GM21619 (cell line): ENCODE results near the gene CKAP5.

Experiments
- ATAC-seq: cut with Tn5 transposase; IDR thresholded peaks from one replicate; pipeline ENCODE4 v1.9.1; 2021; ENCODE audit not compliant: unreplicated experiment

CKAP5 gene

DNA sequence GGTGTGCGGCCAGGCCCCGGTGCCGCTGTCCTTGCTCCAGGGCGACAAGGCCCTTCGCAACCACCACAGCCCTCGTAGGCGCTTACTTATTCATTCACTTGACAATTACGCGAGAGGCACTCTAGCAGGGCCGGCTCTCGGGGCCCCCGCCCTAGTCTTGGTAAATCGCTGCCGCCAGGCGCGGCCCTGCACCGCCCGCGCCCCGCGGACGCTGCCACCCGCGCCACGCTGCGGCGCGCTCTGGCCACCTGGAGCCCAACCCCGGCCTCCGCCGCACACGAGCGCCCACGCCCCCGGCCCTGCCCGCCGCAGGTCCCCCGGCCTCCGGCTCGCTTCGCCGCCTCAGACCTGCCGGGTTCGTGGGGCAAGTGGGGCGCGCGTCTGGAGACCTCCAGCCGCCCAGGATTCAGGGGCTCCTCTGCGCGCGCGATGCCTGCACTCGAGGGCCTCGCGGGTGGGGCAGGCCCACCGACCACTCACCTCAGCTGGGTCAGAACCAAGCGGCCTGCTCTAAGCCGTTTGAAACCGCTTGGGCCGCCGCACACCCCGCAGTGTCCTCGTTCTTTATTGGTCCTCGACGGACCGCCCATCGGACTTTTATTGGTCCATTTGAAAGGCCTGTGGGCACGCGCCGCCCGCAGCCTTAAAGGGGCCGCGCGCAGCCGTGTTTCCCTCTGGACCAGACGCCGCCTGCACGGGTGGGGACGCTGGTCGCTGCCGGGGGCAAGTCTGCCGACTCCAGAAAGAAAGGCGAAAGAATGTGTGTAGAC lies at the start of gene CKAP5:
Gene CKAP5 (minus strand): TSS at position 541 of the 770 bp plus-strand sequence. CDS start 25,049 bp downstream, outside the sequence.
- ATAC-seq: peak; percentile 95

DNA sequence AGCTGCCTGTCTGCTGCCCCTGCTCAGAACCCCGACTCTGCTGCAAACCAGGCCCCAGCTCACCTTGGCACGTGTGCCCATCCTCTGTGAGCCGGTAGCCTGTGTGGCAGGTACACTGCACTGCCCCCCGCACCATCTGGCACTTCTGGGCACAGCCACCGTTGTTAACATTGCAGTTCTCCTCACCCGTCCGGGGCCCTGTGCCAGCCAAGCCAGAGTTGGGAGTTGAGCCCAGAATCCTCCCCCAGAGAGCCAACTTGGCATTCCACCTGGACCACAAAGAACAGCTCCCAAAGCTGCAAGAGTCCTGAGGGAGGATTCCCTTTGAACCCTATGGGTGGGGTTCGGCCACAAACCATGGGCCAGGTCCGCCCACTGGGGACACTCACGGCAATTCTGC lies 49.7 kb upstream of the CKAP5 start:
- no peak for ATAC-seq

DNA sequence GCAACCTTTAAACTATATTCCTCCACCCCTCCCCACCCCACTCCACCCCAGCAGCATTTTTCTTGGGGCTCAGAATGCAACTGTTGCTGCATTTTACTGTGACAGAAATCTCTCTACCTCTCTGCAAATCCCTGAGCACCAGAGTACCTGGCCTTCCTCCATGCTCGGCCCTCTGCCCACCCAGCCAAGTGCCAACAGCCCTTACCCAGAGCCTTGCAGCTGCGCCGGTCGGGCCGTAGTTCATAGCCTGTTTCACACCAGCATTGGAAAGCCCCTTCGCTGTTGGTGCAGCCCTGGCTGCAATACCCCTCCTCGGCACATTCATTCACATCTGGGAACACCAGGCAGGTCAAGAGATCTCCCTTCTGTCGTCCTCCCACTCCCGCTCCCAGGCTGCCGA lies 48.9 kb upstream of the CKAP5 start:
- ATAC-seq: no peak

DNA sequence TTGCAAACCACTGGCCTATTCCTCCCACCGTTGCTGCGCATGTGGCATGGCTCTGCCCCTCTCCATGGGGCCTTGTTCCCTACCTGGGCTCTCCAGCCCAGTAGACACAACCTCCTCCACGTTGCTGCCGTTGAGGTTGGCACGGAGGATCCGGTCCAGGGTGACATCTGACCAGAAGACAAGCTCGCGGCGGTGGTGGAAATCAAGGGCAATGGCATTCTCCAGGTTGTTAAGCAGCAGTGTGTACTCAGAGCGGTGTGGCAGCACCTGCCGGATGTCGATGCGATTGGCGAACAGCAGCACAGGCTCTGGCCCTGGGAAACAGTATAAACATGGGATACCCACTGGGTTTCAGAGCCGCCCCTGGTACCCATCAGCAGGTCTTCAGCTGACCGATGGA lies 48.4 kb upstream of the CKAP5 start:
- ATAC-seq: no peak

DNA sequence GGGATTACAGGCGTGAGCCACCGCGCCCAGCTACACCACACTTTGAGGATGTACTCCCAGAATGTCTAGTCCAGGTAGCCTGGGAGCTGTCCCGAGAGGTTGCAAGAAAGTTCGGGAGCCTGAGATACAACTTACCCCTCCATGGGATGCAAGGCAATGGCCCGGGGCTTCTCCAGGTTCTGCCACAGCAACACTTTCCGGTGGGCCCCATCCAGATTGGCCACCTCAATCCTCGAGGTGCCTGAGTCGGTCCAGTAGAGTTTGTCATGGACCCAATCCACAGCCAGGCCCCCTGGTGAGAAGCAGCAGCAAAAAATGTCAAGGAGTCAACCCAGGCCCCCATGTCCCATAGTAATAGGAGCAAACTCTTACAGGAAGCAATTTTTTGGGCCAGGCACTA lies 46.8 kb upstream of the CKAP5 start:
- no peak for ATAC-seq

DNA sequence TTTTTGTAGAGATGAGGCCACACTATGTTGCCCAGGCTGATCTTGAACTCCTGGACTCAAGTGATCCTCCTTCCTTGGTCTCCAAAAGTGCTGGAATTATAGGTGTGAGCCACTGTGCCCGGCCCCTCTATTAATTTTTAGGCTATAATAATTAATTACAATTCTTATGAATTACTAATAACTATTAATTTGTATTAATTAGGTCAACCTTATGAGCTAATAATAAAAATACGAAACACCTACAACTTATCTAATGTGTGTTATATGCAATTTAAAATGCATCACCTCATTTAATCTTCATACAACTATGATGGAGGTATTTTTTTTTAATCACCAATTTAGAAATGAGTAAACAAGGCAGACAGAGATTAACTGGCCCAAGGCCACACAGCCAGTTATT lies 46.0 kb upstream of the CKAP5 start:
- ATAC-seq: no peak

DNA sequence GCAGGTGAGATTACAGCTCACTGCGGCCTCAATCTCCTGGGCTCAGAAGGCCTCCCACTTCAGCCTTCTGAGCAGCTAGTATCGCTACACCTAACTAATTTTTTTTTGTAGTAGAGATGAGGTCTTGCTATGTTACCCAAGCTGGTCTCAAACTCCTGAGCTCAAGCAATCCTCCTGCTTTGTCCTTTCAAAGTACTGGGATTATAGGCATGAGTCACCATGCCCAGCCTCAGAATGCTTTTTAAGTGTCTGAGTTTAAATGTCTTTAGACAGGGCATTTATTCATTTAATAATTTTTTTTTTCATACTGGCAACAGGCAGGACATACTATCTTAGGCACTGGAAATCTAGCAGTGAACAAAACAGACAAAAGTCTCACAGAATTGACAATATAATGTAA lies 44.6 kb upstream of the CKAP5 start:
- ATAC-seq: no peak

DNA sequence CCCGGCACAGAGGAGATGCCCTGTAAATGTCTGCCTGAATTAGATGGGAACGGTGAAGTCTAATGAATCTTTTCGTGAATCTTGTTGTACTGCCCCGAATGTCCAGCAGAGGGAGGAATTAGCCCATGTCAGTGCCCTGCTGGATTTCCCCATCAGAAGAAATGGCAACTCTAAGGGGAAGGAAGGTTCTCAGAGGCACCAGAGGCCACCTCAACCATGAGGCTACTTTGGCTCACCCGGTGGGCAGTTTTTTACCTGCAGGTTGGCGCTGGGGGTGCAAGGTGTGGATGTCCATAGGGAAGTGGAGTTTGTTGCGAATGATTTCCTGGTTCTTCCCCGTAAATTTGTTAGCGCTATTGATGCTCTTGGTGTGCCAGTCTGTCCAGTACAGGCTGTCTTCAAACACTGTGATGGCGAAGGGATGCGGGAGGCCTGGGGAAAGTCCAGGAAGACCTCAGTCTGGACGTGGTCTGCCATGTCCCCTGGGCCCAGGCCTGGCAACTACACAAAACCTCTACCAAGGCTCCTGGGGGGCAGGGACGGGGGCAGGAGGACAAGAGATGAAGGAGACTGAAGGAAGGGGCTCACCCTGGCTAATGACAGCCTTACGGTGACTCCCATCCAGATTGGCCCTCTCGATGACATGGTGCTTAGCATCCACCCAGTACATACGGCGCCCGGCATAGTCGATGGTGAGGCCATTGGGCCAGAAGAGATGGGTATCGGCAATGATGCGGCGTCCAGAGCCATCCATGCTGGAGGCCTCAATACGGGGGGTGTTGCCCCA lies 43.8 kb upstream of the CKAP5 start:
- ATAC-seq: no peak

DNA sequence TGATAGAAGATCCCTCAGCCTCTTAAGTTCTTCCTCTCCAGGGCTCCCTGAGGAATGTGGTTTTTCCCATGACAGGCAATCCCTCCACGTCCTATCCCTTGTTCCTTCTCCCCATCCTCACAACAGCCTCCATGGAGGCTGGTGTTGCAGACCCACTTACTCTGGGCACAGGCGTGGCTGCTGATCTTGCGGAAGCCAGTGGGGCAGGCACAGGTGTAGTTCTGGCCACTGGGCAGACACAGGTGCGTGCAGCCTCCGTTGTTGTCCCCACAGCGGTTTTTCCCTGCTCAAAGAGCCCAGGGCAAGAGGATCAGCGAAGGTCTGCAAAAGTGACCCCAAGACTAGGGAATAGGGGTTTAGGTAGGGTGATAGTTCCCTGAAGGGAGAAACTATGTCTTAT lies 43.2 kb upstream of the CKAP5 start:
- no peak for ATAC-seq

DNA sequence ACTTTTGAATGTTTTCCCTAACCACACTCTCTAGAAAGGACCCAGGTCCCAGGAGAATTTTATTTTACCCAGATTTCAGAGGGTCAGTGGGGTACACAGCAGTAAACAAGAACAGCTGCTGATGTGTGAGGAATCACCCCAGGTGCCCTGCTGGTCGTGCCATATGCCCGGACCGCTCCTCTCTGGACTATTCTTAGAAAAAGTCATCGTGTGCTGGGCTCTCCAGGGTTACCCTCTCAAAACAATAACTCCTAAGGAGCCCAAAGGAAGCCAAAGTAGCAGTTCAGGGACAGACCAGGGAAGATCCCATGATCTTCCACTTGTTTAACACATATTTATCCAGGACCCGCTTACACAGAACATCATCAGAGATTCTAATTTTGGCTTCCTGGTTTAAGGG lies 42.6 kb upstream of the CKAP5 start:
- no peak for ATAC-seq

DNA sequence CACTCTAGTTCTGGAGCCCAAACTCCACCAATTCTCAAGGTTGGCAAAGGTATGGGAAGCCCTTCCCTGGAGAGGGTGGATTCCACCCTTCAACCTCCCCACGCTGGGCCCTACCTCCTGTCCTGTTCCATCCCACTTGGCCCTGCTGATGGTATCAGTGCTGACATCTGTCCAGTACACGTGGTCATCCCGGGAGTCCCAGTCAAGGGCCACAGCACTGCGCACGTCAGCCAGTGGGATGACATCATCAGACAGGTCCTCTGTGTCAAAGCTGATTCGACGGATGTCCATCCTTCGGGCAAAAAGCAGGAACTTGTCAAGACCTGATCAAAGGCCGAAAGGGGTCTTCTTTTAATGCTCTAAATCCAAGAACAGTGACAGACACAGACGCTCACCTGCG lies 40.1 kb upstream of the CKAP5 start:
- no peak for ATAC-seq

DNA sequence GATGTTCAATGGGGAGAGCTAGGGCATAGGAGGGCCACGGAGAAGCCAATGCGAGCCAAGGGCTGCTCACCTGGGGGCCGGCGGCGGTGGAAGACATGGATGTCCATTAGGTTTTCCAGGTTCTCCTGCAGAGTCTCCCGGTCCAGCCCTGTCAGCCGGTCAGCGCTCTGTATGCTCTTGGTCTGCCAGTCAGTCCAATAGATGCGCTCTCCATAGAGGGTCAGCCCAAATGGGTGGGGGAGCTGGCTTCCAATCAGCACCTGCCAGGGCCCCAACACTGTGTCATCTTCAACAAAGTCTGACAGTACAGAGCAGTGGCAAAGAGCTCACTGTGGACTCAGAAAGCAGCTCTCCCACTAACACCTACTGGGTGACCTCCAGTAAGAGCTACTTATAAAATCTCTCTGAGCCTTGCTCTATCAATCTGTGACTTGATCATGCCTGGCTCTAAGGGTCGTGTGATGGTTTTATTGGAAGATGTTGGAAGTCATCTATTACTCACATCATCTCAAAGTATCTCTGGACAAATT lies 33.0 kb upstream of the CKAP5 start:
- no peak for ATAC-seq

DNA sequence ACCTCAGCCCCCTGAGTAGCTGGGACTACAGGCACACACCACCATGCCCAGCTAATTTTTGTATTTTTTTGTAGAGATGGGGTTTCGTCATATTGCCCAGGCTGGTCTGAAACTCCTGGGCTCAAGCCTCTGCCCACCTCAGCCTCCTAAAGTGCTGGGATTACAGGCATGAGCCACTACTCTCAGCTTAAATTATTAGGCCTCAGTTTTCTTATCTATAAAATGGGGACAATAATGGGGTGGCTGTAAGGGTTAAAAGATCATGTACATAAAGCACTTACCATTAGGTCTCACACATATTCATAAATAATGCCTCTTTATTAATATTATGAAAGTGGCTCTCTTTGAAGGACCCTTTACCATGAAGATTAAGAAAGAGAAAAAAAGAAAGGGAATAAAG lies 31.5 kb upstream of the CKAP5 start:
- ATAC-seq: no peak

DNA sequence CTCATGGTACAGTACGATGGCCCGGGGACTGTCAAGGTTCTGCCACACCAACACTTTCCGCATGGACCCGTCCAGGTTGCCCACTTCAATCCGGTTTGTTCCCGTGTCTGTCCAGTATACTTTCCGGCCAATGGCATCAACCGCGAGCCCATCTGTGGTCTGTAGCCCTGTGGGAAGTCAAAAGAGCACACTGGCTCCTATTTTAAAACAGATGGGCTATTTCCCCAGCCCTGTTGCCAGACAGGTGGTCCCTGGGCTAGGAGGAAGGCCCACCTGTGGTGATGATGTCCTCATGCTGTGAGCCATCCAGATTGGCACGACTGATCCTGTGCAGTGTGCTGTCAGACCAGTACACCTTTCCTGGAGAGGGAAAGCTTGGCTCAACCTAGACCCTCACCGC lies 30.4 kb upstream of the CKAP5 start:
- ATAC-seq: no peak

DNA sequence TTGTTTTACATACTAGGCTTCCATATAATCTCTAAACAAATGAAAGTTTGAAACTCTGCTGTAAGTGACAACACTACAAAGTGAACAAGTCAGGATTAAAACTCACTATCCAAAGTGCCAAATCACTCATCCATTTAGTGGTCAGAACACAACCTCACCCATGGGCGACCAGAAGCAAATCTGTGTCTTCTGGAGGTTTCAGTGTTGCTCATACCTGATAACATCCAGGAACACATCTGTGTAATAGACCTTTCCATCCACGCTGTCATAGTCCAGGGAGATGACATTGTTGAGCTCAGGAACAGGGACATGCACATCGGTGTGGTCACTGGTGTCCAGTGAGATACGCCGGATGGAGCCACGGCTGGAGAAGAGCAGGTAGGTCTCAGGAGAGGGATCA lies 28.5 kb upstream of the CKAP5 start:
- ATAC-seq: no peak

DNA sequence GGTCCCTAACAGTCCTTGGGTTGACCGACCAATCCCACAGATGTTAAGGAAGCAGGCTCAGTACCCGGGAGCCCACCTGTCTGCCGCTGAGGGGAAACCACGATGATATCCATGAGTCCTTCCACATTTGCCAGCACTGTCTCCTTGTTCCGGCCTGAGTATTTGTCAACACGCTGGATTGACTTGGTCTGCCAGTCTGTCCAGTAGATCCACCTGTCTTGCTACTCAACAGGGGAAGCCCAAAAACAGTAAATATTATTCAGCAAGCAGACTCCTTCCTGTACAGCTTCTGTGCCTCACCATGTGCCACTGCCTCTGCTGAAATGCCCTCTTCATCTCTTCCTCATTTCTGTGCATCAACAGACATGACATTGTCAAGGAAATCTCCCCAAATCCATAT lies 22.8 kb upstream of the CKAP5 start:
- ATAC-seq: no peak

DNA sequence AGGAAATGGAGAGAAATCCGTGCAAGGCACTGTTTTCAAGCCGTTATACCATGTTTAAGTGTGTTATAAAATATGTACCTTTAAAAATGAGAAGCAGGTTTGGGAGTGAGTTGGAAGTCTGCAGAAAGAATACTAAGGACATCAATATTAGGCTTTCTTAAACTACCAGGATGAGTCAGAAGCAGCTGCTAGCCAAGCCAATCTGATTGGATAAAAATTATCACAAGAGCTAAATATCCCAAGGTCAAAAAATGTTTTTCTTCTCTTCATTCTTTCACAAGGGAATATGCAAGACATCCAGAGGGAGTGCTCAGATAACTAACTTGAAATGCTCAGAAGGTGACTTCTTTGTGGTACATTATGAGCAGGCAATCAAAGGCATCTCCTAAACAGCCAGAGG lies 19.3 kb upstream of the CKAP5 start:
- no peak for ATAC-seq

DNA sequence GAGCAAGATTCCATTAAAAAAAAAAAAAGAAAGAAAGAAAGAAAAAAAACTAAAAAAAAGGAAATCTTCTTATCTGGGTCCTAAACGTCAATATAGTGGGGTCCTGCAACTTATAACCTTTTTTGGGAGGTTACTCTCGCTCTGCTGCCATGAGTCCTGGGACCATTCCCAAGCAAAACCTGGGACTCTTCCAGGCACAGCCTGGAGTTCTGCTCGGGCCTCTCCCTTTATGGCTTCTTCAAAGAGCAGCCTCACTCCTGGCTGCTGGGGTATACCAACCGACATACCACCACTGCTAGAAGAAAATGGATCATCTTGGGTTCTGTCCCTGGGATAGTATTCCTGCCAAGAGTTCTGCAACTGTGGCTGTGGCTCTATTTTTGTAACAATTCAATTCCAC lies 14.1 kb upstream of the CKAP5 start:
- no peak for ATAC-seq

DNA sequence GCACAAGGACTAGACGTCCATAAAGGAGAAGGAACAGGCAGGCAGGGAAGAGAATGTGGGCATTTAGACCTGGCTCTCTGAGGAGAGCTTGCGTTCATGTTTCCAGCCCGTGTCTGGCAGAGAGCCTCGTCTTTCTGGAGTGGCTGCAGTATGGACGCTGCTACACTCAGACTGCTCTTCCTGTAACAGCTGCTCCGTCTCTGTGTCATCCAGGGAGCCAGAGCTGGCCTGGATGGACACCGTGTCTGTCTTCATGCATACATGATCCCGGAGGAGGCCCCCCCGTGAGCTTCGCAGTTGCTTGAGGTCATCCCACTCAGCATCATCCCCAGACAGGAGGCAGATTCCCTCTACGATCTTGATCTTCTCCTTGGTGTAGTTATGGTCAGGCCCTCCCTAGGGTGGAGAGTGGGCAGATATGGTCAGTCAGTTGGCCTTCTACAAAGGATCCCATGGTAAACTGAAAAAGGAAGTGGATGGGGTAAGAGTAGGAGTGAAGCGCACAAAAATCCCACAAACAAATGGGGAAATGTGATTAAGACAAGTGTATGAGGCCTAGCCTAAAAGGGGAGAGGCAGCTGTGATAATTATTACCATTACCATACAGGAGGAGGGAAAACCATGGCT lies 13.0 kb upstream of the CKAP5 start:
- no peak for ATAC-seq

DNA sequence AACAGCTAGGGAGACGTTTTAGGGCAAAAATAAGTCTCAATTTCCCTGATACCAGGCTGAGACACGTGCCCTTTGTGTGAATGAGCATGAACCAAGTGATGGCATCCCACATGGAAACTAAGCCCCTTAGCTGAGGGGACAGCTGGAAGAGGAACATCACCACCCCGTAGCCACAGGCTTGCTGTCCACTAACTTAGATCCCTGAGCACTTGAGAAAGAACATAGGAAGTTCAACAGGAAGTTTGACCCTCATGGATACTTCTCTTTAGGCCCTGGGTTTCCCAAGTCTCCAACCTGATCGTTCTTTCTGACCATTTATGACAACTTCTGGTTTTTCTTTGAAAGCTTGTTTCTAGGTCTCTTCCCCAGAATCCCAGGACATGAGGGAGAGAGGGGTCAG lies 11.6 kb upstream of the CKAP5 start:
- ATAC-seq: no peak

DNA sequence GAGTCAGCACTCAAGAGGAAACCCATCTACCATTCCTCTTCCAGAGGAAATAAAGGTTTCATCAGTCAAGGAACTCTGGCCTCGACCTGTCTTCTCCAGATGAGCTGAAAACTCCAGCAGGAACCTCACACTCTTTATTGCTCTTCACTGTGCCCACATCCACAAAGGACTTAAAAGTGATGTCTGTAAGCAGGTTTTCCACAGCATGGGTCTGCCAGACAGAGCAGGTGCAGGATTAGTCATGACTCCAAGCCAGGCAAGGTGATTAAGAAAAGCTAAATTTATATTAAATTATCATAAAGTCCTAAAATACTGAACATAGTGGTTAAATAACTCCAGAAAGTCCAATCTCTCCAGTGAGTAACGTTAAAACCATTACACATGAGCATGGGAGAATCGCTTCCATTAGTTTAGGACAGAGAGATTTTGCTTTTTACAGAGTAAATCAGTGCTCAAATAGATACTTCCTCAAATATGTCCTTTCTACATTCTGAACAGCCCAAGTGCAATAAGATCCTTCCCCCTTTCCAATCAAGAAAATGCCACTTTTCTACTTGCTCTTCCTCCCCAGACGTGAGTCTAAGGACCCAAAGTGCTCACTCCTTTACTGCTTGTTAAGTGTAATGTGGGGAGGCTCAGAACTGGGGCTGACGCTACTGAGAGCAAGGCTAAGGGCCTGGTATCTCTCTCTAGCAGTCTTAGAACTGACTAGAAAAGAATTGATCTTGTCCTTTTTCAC lies 10.7 kb upstream of the CKAP5 start:
- no peak for ATAC-seq
